ENCODE data around the gene WDR38. TPM values are rescaled to one million over a fixed set of nuclear protein-coding genes. Genes with fewer than 3 reads are reported as not detected.

The WDR38 gene
- total RNA-seq, 1 experiment from 2014 or later, result not detected

GRCh38 chr9:124854161-124854560 lies 901 bp downstream of the WDR38 start:
- in situ Hi-C loops (cut with HindIII; ENCODE audit: low pct_unique_long_range_greater_than_20kb, low sequenced_read_pairs), result no loop called here
- no peak for DNase-seq (ENCODE audit: low read depth)

GRCh38 chr9:124854822-124855221 lies 1.6 kb downstream of the WDR38 start:
- DNase-seq (ENCODE audit: low read depth), result no peak
- in situ Hi-C loops (cut with HindIII; ENCODE audit: low pct_unique_long_range_greater_than_20kb, low sequenced_read_pairs), result no loop called here

- DNase-seq (ENCODE audit: low read depth), result no peak
- in situ Hi-C loops (cut with HindIII; ENCODE audit: low pct_unique_long_range_greater_than_20kb, low sequenced_read_pairs), result no loop called here
These were observed 2.3 kb downstream of the WDR38 start for GRCh38 chr9:124855566-124855943.

- in situ Hi-C loops (cut with HindIII; ENCODE audit: low pct_unique_long_range_greater_than_20kb, low sequenced_read_pairs), result no loop called here
- DNase-seq (ENCODE audit: low read depth), result peak; percentile 27
These were observed 2.9 kb downstream of the WDR38 start for GRCh38 chr9:124855944-124856765.

- in situ Hi-C loops (cut with HindIII; ENCODE audit: low pct_unique_long_range_greater_than_20kb, low sequenced_read_pairs), result no loop called here
- no peak for DNase-seq (ENCODE audit: low read depth)
These were observed 4.4 kb downstream of the WDR38 start for GRCh38 chr9:124857533-124858162.

GRCh38 chr9:124858330-124859046 lies 5.2 kb downstream of the WDR38 start:
- in situ Hi-C loops (cut with HindIII; ENCODE audit: low pct_unique_long_range_greater_than_20kb, low sequenced_read_pairs), result no loop called here
- no peak for DNase-seq (ENCODE audit: low read depth)

- in situ Hi-C loops (cut with HindIII; ENCODE audit: low pct_unique_long_range_greater_than_20kb, low sequenced_read_pairs), result no loop called here
- no peak for DNase-seq (ENCODE audit: low read depth)
These were observed 6.7 kb downstream of the WDR38 start for GRCh38 chr9:124859803-124860581.

GRCh38 chr9:124860582-124861341 lies 7.5 kb downstream of the WDR38 start:
- in situ Hi-C loops (cut with HindIII; ENCODE audit: low pct_unique_long_range_greater_than_20kb, low sequenced_read_pairs), result no loop called here

GRCh38 chr9:124861342-124862229 lies 8.3 kb downstream of the WDR38 start, which contains the start of the genes ARPC5L and RPL35:
Gene ARPC5L (plus strand): TSS chr9:124862130. CDS start chr9:124869291, 7,161 bp downstream.
Gene RPL35 (minus strand): TSS chr9:124861957. CDS start chr9:124861912, 45 bp downstream.
- in situ Hi-C loops (cut with HindIII; ENCODE audit: low pct_unique_long_range_greater_than_20kb, low sequenced_read_pairs), result no loop called here
- DNase-seq (ENCODE audit: low read depth), result peak; percentile 90

More at GRCh38 chr9:124860582-124861341, 7.5 kb downstream of the WDR38 start:
- DNase-seq (ENCODE audit: low read depth), result no peak

GRCh38 chr9:124863371-124863871 lies 10.2 kb downstream of the WDR38 start:
- in situ Hi-C loops (cut with HindIII; ENCODE audit: low pct_unique_long_range_greater_than_20kb, low sequenced_read_pairs), result no loop called here
- peak; percentile 15 for DNase-seq (ENCODE audit: low read depth)

- DNase-seq (ENCODE audit: low read depth), result peak; percentile 83
- in situ Hi-C loops (cut with HindIII; ENCODE audit: low pct_unique_long_range_greater_than_20kb, low sequenced_read_pairs), result no loop called here
These were observed 15.5 kb downstream of the WDR38 start for GRCh38 chr9:124868511-124869465.

- DNase-seq (ENCODE audit: low read depth), result no peak
- in situ Hi-C loops (cut with HindIII; ENCODE audit: low pct_unique_long_range_greater_than_20kb, low sequenced_read_pairs), result no loop called here
These were observed 16.3 kb downstream of the WDR38 start for GRCh38 chr9:124869466-124869985.

GRCh38 chr9:124869986-124870560 lies 16.8 kb downstream of the WDR38 start:
- in situ Hi-C loops (cut with HindIII; ENCODE audit: low pct_unique_long_range_greater_than_20kb, low sequenced_read_pairs), result no loop called here
- DNase-seq (ENCODE audit: low read depth), result peak; percentile 39

- no peak for DNase-seq (ENCODE audit: low read depth)
- in situ Hi-C loops (cut with HindIII; ENCODE audit: low pct_unique_long_range_greater_than_20kb, low sequenced_read_pairs), result no loop called here
These were observed 17.5 kb downstream of the WDR38 start for GRCh38 chr9:124870723-124871122.

GRCh38 chr9:124871156-124871561 lies 17.9 kb downstream of the WDR38 start:
- in situ Hi-C loops (cut with HindIII; ENCODE audit: low pct_unique_long_range_greater_than_20kb, low sequenced_read_pairs), result no loop called here
- DNase-seq (ENCODE audit: low read depth), result no peak

All from Caki2 (cell line).